ENCODE measurements around the gene VTCN1.

GRCh38 chr1:117179471-117179870, 31.3 kb downstream of the VTCN1 start:
- TF ChIP-seq EZH2 (optimal IDR thresholded peaks at IDR 0.05; ENCODE audit: low read depth, low read length): no peak
- TF ChIP-seq CTCF (IDR thresholded peaks at IDR 0.05; ENCODE audit: low read length): no peak
